NCI-H146 (cell line): ENCODE results near the gene S100PBP.
A peak's percentile ranks its signal among the peaks of the same experiment; 100 is the strongest.
"Not testable (repeated sequence)": the region's sequence is repeated elsewhere in the genome, so short reads cannot be mapped to it uniquely, and the experiment has no call there.

Source experiments
- DNase-seq: peaks from one replicate; lab custom pipeline; 2025; lab: John Stamatoyannopoulos, UW

The S100PBP gene

DNA sequence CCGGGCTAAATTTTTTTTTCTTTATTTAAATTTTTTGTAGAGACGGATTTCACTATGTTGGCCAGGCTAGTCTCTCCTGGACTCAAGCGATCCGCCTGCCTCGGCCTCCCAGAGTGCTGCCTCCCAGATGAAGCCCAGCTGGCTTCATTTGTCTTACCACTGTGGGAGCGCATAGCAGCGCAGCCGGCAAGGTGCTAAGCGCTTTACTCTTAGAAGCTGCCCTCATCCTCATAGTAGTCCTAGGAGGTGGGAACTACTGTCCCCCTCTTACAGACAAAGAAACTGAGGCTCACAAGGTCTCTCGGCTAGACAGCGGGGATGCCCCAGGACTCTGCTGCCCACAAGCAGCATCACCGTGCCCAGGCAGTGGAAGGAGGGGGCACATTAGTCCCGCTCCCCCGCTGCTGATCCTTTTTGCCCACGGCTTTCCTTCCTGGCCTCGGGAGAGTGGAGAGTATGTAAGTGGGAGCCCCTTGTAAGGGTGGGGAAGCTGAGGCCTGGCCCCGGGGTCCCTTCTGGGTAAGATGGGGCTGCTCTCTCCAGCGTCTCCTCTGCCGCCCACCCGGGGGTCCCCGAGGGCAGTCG is 83.0 kb downstream of the S100PBP start:
- DNase-seq, result no peak

GRCh38 chr1:32900956-32901822 is 83.7 kb downstream of the S100PBP start, which contains the start of gene TMEM54:
TMEM54 (minus strand) TSS chr1:32901389; CDS start chr1:32901238, 151 bp downstream.
- DNase-seq, result peak; percentile 35

DNA sequence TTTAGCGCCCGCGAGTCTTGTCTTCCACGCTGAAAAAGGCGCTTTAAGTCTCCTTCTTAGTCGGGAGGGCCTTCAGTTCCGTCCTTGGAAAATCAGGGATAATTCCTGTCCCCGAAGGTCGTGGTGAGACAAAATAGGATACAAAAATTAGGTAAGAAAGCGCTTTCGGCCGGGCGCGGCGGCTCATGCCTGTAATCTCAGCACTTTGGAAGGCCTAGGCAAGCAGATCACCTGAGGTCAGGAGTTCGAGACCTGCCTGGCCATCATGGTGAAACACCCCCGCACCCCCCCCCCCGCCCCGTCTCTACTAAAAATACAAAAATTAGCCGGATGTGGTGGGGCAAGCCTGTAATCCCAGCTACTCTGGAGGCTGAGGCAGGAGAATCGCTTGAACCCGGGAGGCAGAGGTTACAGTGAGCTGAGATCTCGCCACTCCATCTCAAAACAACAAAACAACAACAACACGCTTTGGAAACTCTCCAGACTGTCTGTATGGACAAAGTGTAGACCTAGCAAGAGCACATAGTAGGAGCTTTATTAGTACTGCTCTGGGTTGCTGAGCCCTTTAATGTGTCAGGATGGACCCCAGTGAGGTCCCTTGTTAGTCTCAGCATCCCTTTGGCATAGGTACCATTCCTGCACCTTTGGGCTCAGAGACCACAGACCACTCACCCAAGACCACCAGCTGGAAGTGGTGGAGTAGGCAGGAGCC is 84.5 kb downstream of the S100PBP start:
- DNase-seq, result no peak

DNA sequence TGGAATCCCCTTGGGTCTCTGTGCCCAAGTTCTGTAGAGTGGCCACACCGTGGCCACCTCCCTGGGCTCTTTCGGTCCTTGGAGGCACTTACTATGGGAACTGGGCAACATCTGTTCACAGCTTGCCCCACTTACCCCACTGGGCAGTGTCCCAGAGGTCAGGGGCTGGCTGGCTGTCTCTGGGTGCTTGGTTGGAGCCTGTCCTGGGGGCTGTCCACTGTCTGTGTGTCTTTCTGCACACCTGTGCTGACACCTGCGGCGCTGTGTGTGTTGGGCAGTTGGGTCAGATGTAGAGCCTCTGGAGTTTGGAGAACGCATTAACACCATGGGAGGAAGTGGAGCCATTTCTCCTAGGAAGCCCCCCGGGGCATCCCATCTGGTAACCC is 85.1 kb downstream of the S100PBP start:
- no peak for DNase-seq

GRCh38 chr1:32903991-32904785 is 86.7 kb downstream of the S100PBP start:
- no peak for DNase-seq

GRCh38 chr1:32904797-32905196 is 87.3 kb downstream of the S100PBP start:
- DNase-seq, result no peak

- not testable (repeated sequence) for DNase-seq
Observed at GRCh38 chr1:32905588-32905987, 88.1 kb downstream of the S100PBP start.

- no peak for DNase-seq
Observed at GRCh38 chr1:32906654-32907053, 89.2 kb downstream of the S100PBP start.

GRCh38 chr1:32907435-32907834 is 90.0 kb downstream of the S100PBP start:
- DNase-seq, result peak; percentile 9
